ENCODE data around the gene PANX2. TPM values are rescaled to one million over a fixed set of nuclear protein-coding genes. Genes with fewer than 3 reads are reported as not detected.

Gene PANX2
- total and polyA plus RNA-seq, 2 of the 13 experiments (the other 11 are each of a cell fraction or from before 2014, with no cell fraction given), result 0.15 to 1.1 TPM

GRCh38 chr22:50148991-50149721 is 21.4 kb upstream of the PANX2 start (continued):
- TF ChIP-seq ZBTB4 (CRISPR knock-in tag; IDR thresholded peaks at IDR 0.05; ENCODE audit: borderline replicate concordance) (no peak), ADNP (CRISPR knock-in tag; IDR thresholded peaks at IDR 0.05) (no peak), POGZ (CRISPR knock-in tag; IDR thresholded peaks at IDR 0.05) (no peak), DBP (CRISPR knock-in tag; IDR thresholded peaks at IDR 0.05; ENCODE audit: not compliant biosample characterization) (no peak), ZNF574 (CRISPR knock-in tag; IDR thresholded peaks at IDR 0.05) (peak; percentile 4; the same call in 1 of the 2 replicates), ZNF274 (CRISPR knock-in tag; IDR thresholded peaks at IDR 0.05) (0 out of 2 replicates have a peak, but pooled peaks have one; percentile 37), SAP130 (CRISPR knock-in tag; IDR thresholded peaks at IDR 0.05; ENCODE audit: low read depth) (peak; percentile 42; the same call in 1 of the 2 replicates), GABPB1 (CRISPR knock-in tag; IDR thresholded peaks at IDR 0.05) (no peak), BCLAF1 (IDR thresholded peaks at IDR 0.05) (no peak), ZNF350 (CRISPR knock-in tag; IDR thresholded peaks at IDR 0.05; ENCODE audit: borderline replicate concordance, low read depth) (0 out of 2 replicates have a peak, but pooled peaks have one; percentile 16), ZNF687 (CRISPR knock-in tag; IDR thresholded peaks at IDR 0.05) (peak; percentile 47), ZNF10 (CRISPR knock-in tag; IDR thresholded peaks at IDR 0.05; ENCODE audit: borderline replicate concordance, low read depth) (no peak), KLF16 (CRISPR knock-in tag; IDR thresholded peaks at IDR 0.05) (0 out of 4 replicates have a peak, but pooled peaks of 1 of the 2 experiments have one; percentile 45)

All from HepG2 (cell line).